ENCODE measurements around the gene B4GALT5.

GRCh38 chr20:49698477-49698876 is 15.2 kb downstream of the B4GALT5 start:
- TF ChIP-seq POLR2A (IDR thresholded peaks at IDR 0.05; ENCODE audit: low read length) (no peak), GATA1 (IDR thresholded peaks at IDR 0.05; ENCODE audit: low read depth, low read length) (no peak)

Measured in erythroblast (primary cell).